Globus pallidus (tissue), 1 donor: Measurements from ENCODE around the gene TUBB3.
A peak's percentile ranks its signal among the peaks of the same experiment; 100 is the strongest.
"Not testable (repeated sequence)": the region's sequence is repeated elsewhere in the genome, so short reads cannot be mapped to it uniquely, and the experiment has no call there.

Experiments
- DNase-seq: peaks from one replicate; pipeline ENCODE4 v3.0.0-alpha.2; 2015; ENCODE audit warnings: low spot score

TUBB3 gene

DNA sequence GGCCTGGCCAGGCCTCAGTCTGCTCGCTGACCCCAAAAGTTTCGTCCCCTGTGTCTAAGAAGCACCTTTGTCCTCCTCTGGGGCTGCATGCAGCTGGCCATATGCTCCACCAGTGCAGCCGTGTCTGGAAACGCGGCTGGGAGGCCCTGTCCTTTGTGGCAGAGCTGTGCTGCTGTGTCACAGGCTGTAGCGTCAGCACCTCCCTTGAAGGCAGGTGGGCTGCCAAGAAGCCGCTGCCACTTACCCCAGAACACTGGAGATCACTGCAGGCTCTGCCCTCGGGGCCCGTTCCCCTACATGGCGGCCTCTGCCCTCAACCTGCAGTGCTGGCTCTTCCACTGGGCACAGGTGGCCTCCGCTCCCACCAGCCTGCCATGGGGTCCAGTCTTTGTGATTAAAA lies 20.2 kb upstream of the TUBB3 start:
- DNase-seq: no peak

DNA sequence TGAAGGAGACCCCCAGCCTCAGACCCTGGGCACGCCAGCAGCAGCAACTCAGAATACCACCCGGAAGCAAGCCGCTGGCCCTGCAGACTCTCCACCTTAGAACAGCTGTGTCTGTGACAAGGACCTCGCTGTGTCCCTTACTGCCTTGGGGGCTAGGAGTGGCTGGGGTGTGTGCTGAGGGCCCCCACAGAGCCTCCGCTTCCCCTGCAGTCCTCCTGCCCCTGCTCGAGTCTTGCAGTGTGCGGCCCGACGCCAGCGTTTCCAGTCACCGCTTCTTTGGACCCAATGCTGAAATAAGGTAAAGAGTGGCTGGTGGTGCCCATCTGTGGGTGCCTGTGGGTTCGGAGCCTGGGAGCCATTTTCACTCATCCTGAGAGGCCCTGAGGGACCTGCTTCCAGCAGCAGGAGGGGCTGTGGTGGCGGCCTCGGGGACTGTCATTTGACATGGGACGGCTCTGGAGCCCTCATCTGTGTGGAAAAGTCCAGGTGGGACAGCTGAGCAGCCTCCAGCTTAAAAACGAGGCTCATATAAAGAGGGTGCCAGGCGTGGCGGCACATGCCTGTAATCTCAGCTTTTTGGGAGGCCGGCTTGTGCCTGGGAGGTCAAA lies 19.1 kb upstream of the TUBB3 start:
- no peak for DNase-seq

DNA sequence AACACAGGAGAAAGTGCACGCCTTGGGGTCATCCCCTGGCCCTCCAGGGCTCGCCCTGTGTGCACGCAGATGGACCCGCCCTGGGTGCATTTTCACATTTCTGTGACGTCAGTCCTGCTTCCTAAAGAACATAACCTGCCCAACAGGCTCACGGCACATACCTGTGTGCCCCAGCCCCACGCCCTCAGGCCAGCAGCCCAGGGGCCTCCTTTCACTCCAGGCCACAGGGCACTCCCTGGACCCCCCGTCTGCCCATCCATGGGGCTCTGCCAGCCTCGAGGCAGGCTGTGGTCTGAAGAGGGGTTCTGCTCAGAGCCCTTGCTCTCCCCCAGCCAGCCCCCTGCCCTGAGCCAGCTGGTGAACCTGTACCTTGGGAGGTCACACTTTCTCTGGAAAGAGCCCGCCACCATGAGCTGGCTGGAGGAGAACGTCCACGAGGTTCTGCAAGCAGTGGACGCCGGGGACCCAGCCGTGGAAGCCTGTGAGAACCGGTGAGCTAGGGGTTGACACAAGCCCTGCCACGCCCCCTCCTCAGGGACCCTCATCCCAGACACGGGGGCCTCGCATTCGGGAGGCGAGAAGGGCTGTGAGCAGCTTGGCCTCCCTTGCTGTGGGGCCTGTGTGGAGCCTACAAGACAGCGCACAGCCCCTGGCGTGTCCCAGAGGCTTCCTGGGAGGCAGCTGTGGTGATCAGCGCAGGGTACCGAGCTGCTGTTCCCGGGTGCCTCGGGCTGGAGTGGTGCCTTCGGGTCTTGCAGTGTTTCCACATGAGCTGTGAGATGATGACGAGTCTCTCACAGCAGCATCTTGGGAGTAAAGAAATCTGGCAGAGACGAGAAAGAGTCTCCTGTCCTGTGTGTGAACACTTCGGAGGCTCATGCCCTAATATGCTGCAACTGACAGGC lies 18.3 kb upstream of the TUBB3 start:
- no peak for DNase-seq

DNA sequence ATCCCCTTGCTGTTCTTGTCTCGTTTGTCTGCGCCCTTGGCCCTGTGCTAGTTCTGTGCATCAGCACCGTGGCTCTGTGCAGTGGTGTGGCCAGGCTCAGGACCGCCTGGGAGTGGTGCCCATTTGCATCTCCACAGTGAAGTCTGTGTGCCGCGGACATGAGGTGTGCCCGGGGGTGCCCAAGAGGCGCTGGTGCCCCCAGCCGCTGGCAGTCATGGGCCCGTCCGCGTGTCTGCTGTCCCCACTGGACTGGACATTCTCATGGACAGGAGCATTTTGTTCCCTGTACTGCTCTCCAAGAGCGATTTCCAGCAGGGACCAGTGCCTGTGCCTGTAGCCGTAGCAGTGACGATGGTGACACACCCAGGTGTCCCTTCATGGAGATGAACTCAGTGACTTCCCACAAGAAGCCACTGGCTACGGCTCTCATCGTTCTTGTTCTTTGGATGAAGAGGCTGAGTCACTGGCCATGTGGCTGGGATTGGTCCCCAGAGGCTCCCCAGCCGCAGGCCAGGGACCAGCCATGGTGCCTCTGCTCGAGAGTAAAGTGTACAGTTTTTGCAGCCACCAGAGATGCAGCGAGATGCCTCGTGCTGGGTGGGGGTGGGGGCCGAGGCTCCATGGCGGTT lies 17.5 kb upstream of the TUBB3 start:
- DNase-seq: no peak

DNA sequence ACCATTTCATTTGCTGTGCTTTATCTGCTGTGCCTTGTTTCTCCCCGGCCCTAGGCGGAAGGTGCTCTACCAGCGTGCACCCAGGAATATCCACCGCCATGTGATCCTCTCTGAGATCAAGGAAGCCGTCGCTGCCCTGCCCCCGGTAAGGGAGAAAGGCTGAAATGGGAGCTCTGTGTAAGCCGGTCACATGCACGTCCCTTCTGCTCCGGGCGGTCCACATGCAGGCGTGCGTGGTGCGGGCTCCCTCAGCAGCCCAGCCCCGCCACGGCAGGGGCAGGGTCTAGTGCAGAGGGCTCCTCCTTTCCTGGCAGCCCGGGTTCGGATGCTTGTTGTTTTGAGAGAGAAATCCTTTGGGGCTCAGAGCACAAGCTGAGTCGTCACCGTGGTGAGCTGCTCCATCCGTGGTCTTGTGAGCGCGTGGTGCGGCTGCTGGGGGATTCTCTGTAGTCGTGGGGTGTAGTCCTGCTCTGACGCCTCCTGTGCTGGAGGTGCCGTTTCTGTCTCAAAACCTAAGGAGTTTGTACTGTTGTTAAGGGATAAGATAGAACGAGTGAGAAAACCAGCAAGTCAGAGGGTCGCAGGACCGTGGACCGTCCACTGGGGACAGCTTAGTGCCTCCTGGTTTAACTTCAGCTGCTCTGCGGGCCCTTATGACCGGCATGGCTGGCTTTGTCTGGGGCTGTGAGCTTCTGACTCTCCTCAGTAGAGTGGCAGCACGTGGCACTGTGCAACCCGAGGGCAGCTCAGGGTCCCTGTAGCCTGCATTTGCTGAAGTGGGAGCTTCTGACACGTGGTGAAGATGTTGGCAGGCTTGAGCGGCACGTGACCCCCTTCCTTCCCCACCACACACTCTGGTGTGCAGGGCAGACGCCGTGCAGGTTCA lies 16.8 kb upstream of the TUBB3 start:
- no peak for DNase-seq

DNA sequence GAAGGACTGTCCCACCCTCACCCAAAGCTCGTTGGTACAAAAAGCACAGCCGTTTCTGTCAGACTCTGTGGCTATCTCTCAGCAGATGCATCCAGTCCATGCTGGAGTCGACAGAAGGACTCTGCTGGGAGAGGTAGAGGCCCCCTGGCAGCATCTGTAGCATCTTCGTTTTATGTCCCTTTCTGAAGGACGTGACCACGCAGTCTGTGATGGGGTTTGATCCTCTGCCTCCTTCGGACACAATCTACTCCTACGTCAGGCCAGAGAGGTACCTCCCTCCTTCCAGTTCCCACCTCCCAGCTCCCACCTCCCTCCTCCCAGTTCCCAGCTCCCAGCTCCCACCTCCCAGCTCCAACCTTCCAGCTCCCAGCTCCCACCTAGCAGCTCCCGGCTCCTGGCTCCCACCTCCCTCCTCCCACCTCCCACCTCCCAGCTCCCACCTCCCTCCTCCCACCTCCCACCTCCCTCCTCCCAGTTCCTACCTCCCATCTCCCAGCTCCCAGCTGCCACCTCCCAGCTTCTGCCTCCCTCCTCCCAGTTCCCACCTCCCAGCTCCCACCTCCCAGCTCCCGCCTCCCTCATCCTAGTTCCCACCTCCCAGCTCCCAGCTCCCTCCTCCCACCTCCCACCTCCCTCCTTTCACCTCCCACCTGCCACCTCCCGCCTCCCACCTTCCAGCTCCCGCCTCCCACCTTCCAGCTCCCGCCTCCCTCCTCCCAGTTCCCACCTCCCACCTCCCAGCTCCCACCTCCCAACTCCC lies 15.9 kb upstream of the TUBB3 start:
- DNase-seq: no peak

DNA sequence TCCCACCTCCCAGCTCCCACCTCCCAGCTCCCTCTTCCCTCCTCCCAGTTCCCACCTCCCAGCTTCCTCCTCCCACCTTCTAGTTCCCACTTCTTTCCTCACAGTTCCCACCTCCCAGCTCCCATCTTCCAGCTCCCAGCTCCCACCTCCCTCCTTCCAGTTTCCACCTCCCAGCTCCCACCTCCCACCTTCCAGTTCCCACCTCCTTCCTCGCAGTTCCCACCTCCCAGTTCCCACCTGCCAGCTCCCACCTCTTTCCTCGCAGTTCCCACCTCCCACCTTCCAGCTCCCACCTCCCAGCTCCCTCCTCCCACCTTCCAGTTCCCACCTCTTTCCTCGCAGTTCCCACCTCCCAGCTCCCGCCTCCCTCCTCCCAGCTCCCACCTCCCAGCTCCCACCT lies 14.9 kb upstream of the TUBB3 start:
- no peak for DNase-seq

DNA sequence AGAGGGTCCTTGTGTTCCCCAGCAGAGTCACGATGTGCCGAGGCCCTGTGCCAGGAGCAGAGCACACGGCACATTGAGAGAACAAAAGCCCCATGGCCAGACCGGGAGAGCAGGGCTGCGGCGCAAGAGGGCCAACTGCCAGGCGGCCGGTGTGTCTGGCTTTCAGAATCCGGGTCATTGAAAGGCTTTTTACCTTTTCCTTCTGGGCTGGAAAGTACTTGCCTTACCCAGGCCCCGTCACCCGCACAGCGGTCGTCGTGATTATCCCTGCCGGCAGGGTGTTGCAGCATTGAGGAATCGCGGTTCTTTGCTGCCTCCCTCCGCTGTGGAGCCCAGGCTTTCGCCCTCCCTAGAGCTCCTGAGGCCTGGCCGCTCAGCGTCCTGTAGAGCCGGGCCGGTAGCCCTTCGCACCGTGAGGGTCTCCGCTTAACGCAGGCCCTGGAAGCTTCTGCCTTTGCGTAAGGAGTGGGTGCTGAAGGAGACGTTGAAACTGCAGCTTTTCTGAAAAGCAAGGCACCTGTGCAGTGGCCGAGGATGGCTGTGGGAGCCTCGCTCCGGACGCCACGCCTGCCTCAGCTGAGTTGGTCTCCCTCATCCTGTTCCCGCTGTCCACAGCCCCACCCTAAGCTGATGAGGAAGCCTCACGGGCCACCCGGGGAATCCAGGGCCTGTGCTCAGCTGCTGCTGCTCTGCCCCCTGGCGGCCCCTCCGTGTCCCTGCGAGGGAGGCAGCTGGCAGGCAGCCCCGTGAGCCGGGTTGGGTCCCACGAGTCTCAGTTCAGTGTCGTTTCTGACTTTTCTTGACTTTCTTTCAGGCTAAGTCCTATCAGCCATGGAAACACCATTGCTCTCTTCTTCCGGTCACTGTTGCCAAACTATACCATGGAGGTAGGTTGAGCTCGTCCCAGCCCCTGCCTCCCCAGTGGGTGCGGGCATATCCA lies 13.1 kb upstream of the TUBB3 start:
- DNase-seq: peak; percentile 74

DNA sequence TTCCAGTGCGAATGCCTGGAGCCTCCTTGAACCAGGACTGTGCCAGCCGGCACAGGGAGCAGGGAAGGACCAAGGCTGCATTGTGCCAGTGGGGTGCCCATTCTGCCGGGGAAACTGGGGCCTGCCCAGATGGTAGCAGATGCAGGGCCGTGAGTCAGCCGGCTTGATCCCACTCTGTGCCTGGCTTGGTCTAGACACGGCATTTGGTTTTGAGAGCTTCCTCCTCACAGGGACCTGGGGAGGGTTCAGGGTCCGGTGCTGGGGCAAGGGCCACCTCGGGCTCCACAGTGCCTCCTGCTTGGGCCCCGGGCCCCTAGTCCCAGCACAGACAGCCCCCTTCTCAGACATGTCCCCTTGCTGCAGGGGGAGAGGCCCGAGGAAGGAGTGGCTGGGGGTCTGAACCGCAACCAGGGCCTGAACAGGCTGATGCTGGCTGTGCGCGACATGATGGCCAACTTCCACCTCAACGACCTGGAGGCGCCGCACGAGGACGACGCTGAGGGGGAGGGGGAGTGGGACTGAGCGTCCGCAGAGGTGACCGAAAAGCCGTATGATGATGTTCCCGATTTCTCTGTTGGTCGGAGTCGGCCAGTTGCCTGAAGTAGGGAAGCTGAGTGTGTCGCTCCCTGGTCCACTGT lies 12.3 kb upstream of the TUBB3 start:
- DNase-seq: no peak

DNA sequence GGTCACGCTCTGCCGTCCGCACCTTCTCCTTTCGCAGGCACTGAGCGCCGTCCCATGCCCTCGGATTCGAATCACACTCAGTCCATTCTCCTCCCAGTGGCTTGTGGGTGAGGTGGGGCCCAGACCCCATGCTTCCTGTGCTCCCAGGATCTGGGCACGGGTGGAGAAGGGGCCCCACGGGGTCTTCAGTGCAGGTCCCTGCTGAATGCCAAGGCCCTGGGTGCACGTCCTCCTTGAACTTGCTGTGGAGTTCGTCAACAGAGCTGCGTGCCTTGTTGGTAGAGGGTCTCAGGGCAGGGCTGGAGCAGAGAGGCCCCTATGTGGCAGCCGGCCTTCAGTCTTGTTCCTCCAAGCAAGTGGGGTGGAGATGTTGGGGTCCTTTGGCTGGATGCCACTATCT lies 11.8 kb upstream of the TUBB3 start:
- DNase-seq: no peak

DNA sequence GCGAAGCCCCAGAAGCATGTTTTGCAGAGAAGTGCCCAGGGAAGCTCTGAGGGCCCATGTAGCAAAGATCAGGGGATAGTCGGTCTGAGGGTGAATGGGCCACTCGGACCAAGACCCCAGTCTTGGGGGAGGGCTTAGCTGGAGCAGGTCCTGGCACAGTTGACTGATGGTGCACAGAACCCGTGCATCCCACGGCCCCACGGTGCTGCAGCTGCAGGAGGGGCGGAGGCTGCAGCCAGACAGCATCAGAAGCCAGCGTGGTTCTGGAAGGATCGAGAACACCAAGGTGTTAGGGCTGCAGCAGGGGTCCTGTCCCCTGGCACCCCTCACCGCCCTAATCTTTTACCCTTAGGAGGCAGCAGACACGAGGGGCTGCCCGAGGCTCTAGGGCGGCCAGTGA lies 11.0 kb upstream of the TUBB3 start:
- DNase-seq: no peak

DNA sequence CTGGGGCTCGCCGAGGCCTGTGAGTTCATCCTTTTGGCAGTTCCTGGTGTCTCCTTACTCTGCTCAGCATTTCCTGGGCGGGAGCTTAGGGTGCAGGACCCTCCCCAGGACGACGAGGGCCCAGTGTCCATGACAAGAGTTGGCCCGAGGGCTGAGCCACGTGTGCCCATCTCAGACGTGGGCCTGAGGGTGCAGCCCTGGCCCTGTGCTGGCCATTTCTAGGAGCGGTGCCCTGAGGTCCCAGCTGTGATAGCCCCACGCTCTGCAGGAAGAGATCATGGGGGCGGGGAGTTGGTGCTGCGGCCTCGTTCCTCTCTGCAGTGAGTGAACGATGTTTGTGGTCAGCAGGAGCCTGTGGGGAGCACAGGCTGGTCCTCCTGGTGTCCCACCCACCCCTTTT lies 10.5 kb upstream of the TUBB3 start:
- no peak for DNase-seq

DNA sequence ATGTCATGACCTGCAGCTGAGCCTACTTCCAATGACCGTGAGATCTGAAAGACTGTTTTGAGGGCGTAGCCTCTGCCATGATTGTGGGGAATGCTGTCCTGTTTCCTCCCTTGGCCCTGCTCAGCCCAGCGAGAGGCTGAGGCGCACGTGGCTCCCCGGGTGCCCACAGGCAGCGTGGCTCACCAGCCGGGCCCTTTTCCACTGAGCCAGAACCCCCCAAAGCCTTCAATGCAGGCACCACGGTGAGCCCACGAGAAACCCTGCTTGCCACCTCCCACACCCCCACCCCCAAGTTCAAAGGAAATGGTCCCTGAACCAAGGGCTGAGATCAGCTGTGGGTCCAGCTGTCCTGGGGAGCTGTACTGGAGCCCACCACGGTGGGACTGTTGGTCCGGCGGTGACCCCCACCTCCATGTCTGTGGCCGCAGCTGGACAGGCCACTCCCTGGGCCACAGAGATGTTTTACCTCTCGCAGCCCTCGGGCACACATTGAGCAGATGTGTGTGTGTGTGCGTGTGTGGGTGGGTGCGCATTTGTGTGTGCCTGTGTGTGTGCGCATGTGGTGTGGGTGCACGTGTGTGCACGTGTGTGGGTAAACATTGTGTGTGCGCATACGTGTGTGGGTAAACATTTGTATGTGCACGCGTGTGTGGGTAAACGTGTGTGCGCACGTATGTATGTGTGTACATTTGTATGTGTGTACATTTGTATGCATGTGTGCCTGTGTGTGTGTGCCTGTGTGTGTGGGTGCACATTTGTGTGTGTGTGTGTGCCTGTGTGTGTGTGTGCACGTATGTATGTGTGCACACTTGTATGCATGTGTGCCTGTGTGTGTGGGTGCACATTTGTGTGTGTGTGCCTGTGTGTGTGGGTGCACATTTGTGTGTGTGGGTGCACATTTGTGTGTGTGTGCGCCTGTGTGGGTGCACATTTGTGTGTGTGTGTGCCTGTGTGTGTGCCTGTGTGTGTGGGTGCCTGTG lies 9.4 kb upstream of the TUBB3 start:
- DNase-seq: no peak

DNA sequence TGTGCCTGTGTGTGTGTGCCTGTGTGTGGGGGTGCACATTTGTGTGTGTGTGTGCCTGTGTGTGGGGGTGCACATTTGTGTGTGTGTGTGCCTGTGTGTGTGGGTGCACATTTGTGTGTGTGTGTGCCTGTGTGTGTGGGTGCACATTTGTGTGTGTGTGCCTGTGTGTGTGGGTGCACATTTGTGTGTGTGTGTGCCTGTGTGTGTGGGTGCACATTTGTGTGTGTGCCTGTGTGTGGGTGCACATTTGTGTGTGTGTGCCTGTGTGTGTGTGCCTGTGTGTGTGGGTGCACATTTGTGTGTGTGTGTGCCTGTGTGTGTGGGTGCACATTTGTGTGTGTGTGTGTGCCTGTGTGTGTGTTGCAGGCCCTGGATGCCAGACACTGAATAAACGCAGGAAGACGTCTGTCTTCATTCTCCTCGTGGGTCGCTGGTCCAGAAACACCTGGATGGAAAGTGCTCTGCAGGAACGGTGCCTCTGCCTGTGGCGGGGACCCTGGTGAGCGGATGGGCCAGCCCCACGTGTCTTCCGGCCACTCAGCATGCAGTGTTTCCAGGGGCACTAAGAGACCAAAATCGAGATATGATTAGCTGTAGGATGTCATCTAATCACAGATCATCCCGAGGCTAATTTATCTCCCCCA lies 8.4 kb upstream of the TUBB3 start:
- DNase-seq: not testable (repeated sequence)

DNA sequence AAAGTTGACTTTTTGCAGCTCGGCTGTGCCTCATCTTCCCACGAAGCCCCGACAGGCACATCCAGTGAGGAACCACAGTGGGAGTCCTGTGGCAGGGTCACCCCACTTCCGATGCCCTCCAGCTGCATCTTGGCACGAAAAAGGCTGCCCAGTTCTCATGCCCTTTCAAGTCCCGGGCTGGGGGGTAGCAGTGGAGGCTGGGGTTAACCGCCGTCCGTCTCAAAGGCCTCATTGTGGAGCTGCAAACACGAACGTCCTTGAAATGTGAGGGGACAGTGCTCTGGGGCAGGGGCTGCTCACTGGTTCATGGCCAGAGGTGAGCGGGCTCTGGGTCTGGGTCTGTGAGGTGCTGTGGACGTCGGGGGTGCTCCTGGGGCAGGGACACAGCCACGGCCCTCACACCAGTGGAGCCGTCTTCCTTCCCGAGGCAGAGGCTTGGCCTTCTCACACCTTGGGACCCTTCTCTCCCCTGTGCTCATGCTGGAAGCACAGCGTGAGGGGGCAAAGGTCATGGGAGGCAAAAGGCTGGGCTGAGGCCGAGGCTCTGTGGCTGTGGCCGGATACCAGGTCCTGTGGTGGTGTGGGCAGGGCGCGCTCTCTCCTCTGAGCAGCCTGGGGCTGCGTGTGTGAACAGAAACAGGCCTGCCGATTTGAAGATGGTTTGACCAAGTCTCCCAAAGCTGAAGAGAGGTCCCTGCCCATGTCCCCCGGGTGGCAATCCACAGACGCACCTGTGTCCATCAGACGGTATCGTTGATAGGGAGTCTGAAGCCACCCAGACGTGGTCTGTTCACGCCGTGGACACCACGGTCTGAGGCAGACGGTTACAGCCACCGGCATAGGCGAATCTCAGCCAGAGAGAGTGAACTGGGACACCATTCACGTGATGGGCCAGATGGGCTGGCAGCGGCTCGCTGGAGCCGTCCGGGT lies 7.6 kb upstream of the TUBB3 start:
- DNase-seq: no peak

DNA sequence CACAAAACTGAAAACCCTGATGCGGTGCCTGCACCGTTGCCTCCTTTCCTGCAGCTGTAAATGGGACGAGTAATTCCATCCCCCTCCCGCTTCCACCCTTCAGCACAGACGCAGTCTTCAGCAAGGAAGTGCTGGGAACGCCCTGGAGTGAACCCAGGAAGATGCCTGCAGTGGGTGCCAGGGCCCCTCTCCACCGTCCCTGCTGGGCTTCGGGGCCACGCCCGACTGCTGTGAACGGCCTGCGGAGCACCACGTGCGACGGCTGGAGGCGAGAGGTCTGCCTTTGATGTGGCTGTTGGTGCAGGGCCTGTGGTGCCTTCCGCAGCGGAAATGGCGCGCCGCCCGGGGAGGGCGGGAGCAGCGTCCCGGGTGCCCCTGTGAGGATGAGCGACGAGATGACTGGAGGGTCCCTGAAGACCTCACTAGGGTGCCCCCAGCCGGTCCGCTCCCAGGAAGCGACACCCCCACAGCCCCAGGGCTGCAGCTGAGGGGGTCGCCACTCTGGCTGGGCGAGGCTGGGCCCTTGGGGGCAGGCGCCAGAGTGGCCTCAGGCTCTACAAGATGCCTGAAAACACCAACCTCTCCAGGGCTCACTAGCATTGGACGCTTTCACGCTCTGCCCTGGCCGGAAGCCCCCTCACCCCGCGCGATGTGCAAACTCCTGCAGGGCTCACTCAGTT lies 5.2 kb upstream of the TUBB3 start:
- no peak for DNase-seq
